HepG2 (cell line): Measurements from ENCODE around the gene RASA3. TPM values are rescaled to one million over a fixed set of nuclear protein-coding genes. Genes with fewer than 3 reads are reported as not detected.

ENCODE experiments used
- ATAC-seq: fragments of 200-7000 bp; cut with Tn5 transposase; 3 replicates; pipeline ENCODE4 v1.9.1; 2020; ENCODE audit warnings: mild to moderate bottlenecking, moderate library complexity
- BruUV-seq: library from RNA; stranded (reverse); fragments of 400-500 nt; replicated peaks from 2 replicates; lab custom pipeline; 2021; lab: Mats Ljungman, UMichigan
- CTCF ChIA-PET: fragments of 300-600 bp; formaldehyde crosslinking; extraction: SDS; loops from one replicate; lab custom pipeline; 2021; ENCODE audit warnings: low total read pairs, inconsistent platforms, low intra/inter-chr PET ratio; lab: Yijun Ruan, JAX
- POLR2A ChIA-PET: fragments of 350-600 bp; sonication (Branson Sonifier 250); formaldehyde crosslinking; loops from one replicate; lab custom pipeline; 2020; ENCODE audit warnings: antibody characterized with exemption, inconsistent platforms; lab: Yijun Ruan, JAX
- DNase-seq: peaks from one replicate; pipeline ENCODE4 v3.0.0-alpha.2; 2015; ENCODE audit warnings: low spot score
- FAIRE-seq: peaks from 3 replicates; lab custom pipeline; 2011; peaks lifted over from hg19 to GRCh38; lab: Jason Lieb, UNC
- H2AFZ ChIP-seq: one replicate; pipeline ENCODE4 v1.6.1; 2011; ENCODE audit warnings: low read length, inconsistent platforms
- H3K27ac ChIP-seq: fragments of 300-600 bp; 3 replicates; pipeline ENCODE4 v1.8.0; 2011; ENCODE audit warnings: mixed run types, mild to moderate bottlenecking, mixed read lengths, low read length, inconsistent platforms; ENCODE audit not compliant: insufficient read depth; ENCODE audit errors: extremely low read length
- H3K27me3 ChIP-seq, 2 experiments: fragments of 200-600 bp in 1 of 2; 2 replicates in 1 of 2; 3 replicates in 1 of 2; pipeline versions ENCODE4 v1.6.0 to v1.8.0; 2011; ENCODE audit warnings: low read length in 2 of 2, mild to moderate bottlenecking in 2 of 2, moderate library complexity in 2 of 2, inconsistent platforms in 1 of 2; ENCODE audit not compliant: insufficient read depth in 2 of 2, control insufficient read depth in 1 of 2
- H3K36me3 ChIP-seq, 2 experiments: fragments of 200-600 bp in 1 of 2; replicated peaks in 1 of 2; 2 replicates in 1 of 2; 3 replicates in 1 of 2; pipeline versions ENCODE4 v1.5.1 to v1.8.0; 2011; ENCODE audit warnings: low read length in 2 of 2, inconsistent platforms in 1 of 2; ENCODE audit not compliant: insufficient read depth in 2 of 2, control insufficient read depth in 1 of 2
- H3K4me1 ChIP-seq: 2 replicates; pipeline ENCODE4 v1.5.1; 2012; ENCODE audit warnings: low read length, inconsistent platforms; ENCODE audit not compliant: insufficient read depth
- H3K4me2 ChIP-seq: 2 replicates; pipeline ENCODE4 v1.6.0; 2011; ENCODE audit warnings: low read depth, low read length, inconsistent platforms
- H3K4me3 ChIP-seq, 3 experiments: fragments of 200-600 bp in 1 of 3; sonication (generic), shearing (Covaris generic) in 1 of 3; replicated peaks in 1 of 3; 2 replicates each; pipeline ENCODE4 v1.5.1; 2011 to 2016; ENCODE audit warnings: low read length in 3 of 3, inconsistent platforms in 2 of 3, low read depth in 2 of 3, mild to moderate bottlenecking in 2 of 3, control low read depth in 1 of 3, mixed read lengths in 1 of 3; ENCODE audit not compliant: insufficient read depth in 1 of 3
- H3K79me2 ChIP-seq: one replicate; pipeline ENCODE4 v1.6.1; 2011; ENCODE audit warnings: low read length, inconsistent platforms; ENCODE audit not compliant: insufficient read depth
- H3K9ac ChIP-seq: 2 replicates; pipeline ENCODE4 v1.6.0; 2011; ENCODE audit warnings: mild to moderate bottlenecking, low read depth, low read length, inconsistent platforms; ENCODE audit not compliant: insufficient read depth
- H3K9me3 ChIP-seq: 2 replicates; pipeline ENCODE4 v1.5.1; 2012; ENCODE audit warnings: mild to moderate bottlenecking, low read length
- H4K20me1 ChIP-seq: 2 replicates; pipeline ENCODE4 v1.6.0; 2011; ENCODE audit warnings: inconsistent platforms, mild to moderate bottlenecking, low read length, moderate library complexity; ENCODE audit not compliant: insufficient read depth
- CREB1 ChIP-seq, 2 experiments: fragments of 450-650 bp in 1 of 2; IDR thresholded peaks; 2 replicates each; pipeline ENCODE4 v1.6.1; 2016 to 2017; ENCODE audit warnings: control low read depth in 1 of 2, mild to moderate bottlenecking in 1 of 2, missing compliant biosample characterization in 1 of 2, missing genetic modification characterization in 1 of 2
- HIC2 ChIP-seq: sonication (generic); formaldehyde crosslinking; IDR thresholded peaks from 2 replicates; pipeline ENCODE4 v1.9.0; 2022; ENCODE audit warnings: low read depth, missing genetic modification reagents
- KAT7 ChIP-seq: IDR thresholded peaks from 2 replicates; pipeline ENCODE4 v1.6.1; 2018; ENCODE audit warnings: borderline replicate concordance, missing compliant biosample characterization
- KDM6A ChIP-seq: IDR thresholded peaks from 2 replicates; pipeline ENCODE4 v1.6.1; 2016; ENCODE audit warnings: low read depth
- KLF11 ChIP-seq: IDR thresholded peaks from 2 replicates; pipeline ENCODE4 v1.6.1; 2016; ENCODE audit warnings: missing compliant biosample characterization
- MAZ ChIP-seq, 2 experiments: sonication (generic) in 1 of 2; formaldehyde crosslinking in 1 of 2; IDR thresholded peaks; 2 replicates each; pipeline versions ENCODE4 v1.5.0 to v1.6.1; 2012 to 2020; ENCODE audit warnings: low read depth in 2 of 2, mild to moderate bottlenecking in 2 of 2, borderline replicate concordance in 1 of 2, improper control_type of control experiment in 1 of 2, low read length in 1 of 2, missing genetic modification reagents in 1 of 2, moderate library complexity in 1 of 2
- NCOR1 ChIP-seq: fragments of 200-600 bp; sonication (generic); IDR thresholded peaks from 2 replicates; pipeline ENCODE4 v1.7.0; 2017; ENCODE audit warnings: antibody characterized with exemption, low read length, borderline replicate concordance
- NR1H2 ChIP-seq: sonication (generic); formaldehyde crosslinking; IDR thresholded peaks from 2 replicates; pipeline ENCODE4 v1.8.1; 2022; ENCODE audit warnings: low read depth, missing genetic modification reagents, borderline replicate concordance
- SIN3B ChIP-seq: fragments of 150-350 bp; IDR thresholded peaks from 2 replicates; pipeline ENCODE4 v1.6.1; 2014; ENCODE audit warnings: low read length
- SRSF9 ChIP-seq: fragments of 200-400 bp; formaldehyde crosslinking; IDR thresholded peaks from 2 replicates; pipeline ENCODE4 v1.6.1; 2018; ENCODE audit warnings: borderline replicate concordance, mild to moderate bottlenecking, low read depth, low read length; ENCODE audit not compliant: insufficient read depth, poor library complexity, severe bottlenecking
- TAF1 ChIP-seq: sonication (generic); formaldehyde crosslinking; IDR thresholded peaks from 2 replicates; pipeline ENCODE4 v1.4.0; 2020; ENCODE audit warnings: missing genetic modification reagents
- ZSCAN5A ChIP-seq: sonication (generic); formaldehyde crosslinking; IDR thresholded peaks from 2 replicates; pipeline ENCODE4 v1.8.0; 2022; ENCODE audit warnings: mild to moderate bottlenecking, missing genetic modification reagents, borderline replicate concordance
- WGBS: methylation state at CpG from one replicate; pipeline ENCODE4 v1.1.6; 2017; ENCODE audit warnings: low lambda C conversion rate; 5-methylcytosine and 5-hydroxymethylcytosine counted together
- in situ Hi-C: cut with HindIII; loops from 2 replicates; pipeline ENCODE4 v1.10.0; 2017; ENCODE audit warnings: low pct_unique_long_range_greater_than_20kb; ENCODE audit not compliant: extremely low pct_ligation_motif_present
- intact Hi-C: fragments of 100-400 bp; cut with micrococcal nuclease; formaldehyde crosslinking; loops from one replicate; pipeline ENCODE4 v1.10.0; 2022; ENCODE audit not compliant: unreplicated experiment
- polyA plus RNA-seq, 8 experiments: library from polyadenylated mRNA; depleted of rRNA in 3 of 8; stranded (reverse) in 7 of 8; unstranded in 1 of 8; fragments of >200 nt; fragmentation: Illumina TruSeq in 4 of 8; extraction: Trizol in 4 of 8; gene quantifications; 2 replicates each; pipeline versions ENCODE4 v1.2.1 to v1.2.3, GENCODE V29; 2011 to 2016; ENCODE audit warnings: low read depth in 4 of 8, missing spikeins in 1 of 8, mixed read lengths in 1 of 8; ENCODE audit not compliant: insufficient read depth in 1 of 8
- total RNA-seq, 5 experiments: library from RNA; depleted of rRNA; stranded (reverse); fragments of >200 nt; fragmentation: Illumina TruSeq; extraction: Trizol; gene quantifications; 2 replicates each; pipeline ENCODE4 v1.2.3, GENCODE V29; 2016; ENCODE audit warnings: low read depth in 1 of 5

RASA3 gene
- total and polyA plus RNA-seq, 2 of the 13 experiments (the other 11 are each of a cell fraction or from before 2014, with no cell fraction given) = 0.05 TPM; not detected in 1

GRCh38 chr13:114108141-114108761 lies 24.2 kb downstream of the RASA3 start:
- Histone ChIP-seq H3K27me3 (peaks cover 21 to 76% of the 10 kb centered on the region in 2 experiments), H3K9me3 (no peaks in the 10 kb centered on the region), H3K36me3 (no peaks in the 10 kb centered on the region), H2AFZ (no peak overlapping the region), H3K4me3 (no peak overlapping the region), H4K20me1 (no peaks in the 10 kb centered on the region), H3K9ac (no peak overlapping the region), H3K4me2 (no peak overlapping the region), H3K4me1 (0 out of 2 replicates have a peak, but pooled peaks cover 6% of the 10 kb centered on the region), H3K27ac (no peak overlapping the region), H3K79me2 (no peaks in the 10 kb centered on the region)
- in situ Hi-C loops = no loop called here
- TF ChIP-seq CREB1 (IDR thresholded peaks at IDR 0.05) = peak; percentile 59; the same call in 1 of the 2 replicates
- no peak for TF ChIP-seq CREB1 (CRISPR knock-in tag; IDR thresholded peaks at IDR 0.05)
- TF ChIP-seq NCOR1 = no peak
- intact Hi-C loops = no loop called here
- no peak for ATAC-seq
- FAIRE-seq = no peak
- no peak for DNase-seq
- 62% methylated on average over 33 of the region's 33 CpGs for WGBS
- BruUV-seq = no TSS peak
- ChIA-PET POLR2A (no interaction called here), CTCF (no interaction called here)

GRCh38 chr13:114107686-114108081 lies 24.7 kb downstream of the RASA3 start:
- H3K36me3 ChIP-seq = no peaks in the 10 kb centered on the region
- in situ Hi-C loops = no loop called here
- FAIRE-seq = no peak
- BruUV-seq = no TSS peak
- H3K9me3 ChIP-seq = no peaks in the 10 kb centered on the region
- DNase-seq = no peak
- H3K4me3 ChIP-seq = no peak overlapping the region
- 66% methylated on average over 3 of the region's 12 CpGs for WGBS
- H4K20me1 ChIP-seq = no peaks in the 10 kb centered on the region
- no peak; the same call in 2 of the 3 replicates for ATAC-seq
- no peak overlapping the region for H3K4me2 ChIP-seq
- H3K4me1 ChIP-seq = 0 out of 2 replicates have a peak, but pooled peaks cover 6% of the 10 kb centered on the region
- no peak overlapping the region for H3K9ac ChIP-seq
- CTCF ChIA-PET = no interaction called here
- intact Hi-C loops = no loop called here
- no peaks in the 10 kb centered on the region for H3K79me2 ChIP-seq
- no peak overlapping the region for H2AFZ ChIP-seq
- POLR2A ChIA-PET = no interaction called here
- no peak overlapping the region for H3K27ac ChIP-seq
- H3K27me3 ChIP-seq = peaks cover 21 to 72% of the 10 kb centered on the region in 2 experiments
- TF ChIP-seq SRSF9 (no peak), TAF1 (CRISPR knock-in tag) (no peak), KDM6A (CRISPR knock-in tag) (no peak), ZSCAN5A (no peak), MAZ (IDR thresholded peaks at IDR 0.05; ENCODE audit: borderline replicate concordance, low read depth, low read length) (no peak), MAZ (CRISPR knock-in tag; IDR thresholded peaks at IDR 0.05; ENCODE audit: low read depth) (no peak), KLF11 (no peak), NR1H2 (CRISPR knock-in tag) (no peak), SIN3B (no peak), HIC2 (CRISPR knock-in tag) (no peak), KAT7 (CRISPR knock-in tag) (no peak)
